Suprapubic skin (tissue), 4 donors: ENCODE data around the gene ZNF214.

Experiments used
- EP300 ChIP-seq: sonication (generic); formaldehyde crosslinking; IDR thresholded peaks from one replicate; pipeline ENCODE4 v1.6.1; 2017; ENCODE audit warnings: antibody characterized with exemption
- POLR2A ChIP-seq, 2 donors: fragments of 450-650 bp; IDR thresholded peaks; one replicate each; pipeline ENCODE4 v1.6.1; 2017; ENCODE audit warnings: antibody characterized with exemption in 2 of 2, mild to moderate bottlenecking in 2 of 2, moderate library complexity in 2 of 2
- POLR2AphosphoS5 ChIP-seq, 3 donors: sonication (generic); formaldehyde crosslinking; IDR thresholded peaks; one replicate each; pipeline ENCODE4 v1.6.1; 2017; ENCODE audit warnings: antibody characterized with exemption in 3 of 3
- TF ChIP-seq, protein P1 (sequence below), 2 donors: fragments of 200-600 bp in 1 of 2; fragments of 450-650 bp in 1 of 2; sonication (generic) in 1 of 2; IDR thresholded peaks; one replicate each; pipeline ENCODE4 v1.5.1; 2016 to 2019; ENCODE audit warnings: antibody characterized with exemption in 2 of 2, mild to moderate bottlenecking in 1 of 2, moderate library complexity in 1 of 2

GRCh38 chr11:7057641-7058040, 37.5 kb upstream of the ZNF214 start:
- no peak for TF ChIP-seq POLR2A (IDR thresholded peaks at IDR 0.05)
- TF ChIP-seq, protein P1, sequence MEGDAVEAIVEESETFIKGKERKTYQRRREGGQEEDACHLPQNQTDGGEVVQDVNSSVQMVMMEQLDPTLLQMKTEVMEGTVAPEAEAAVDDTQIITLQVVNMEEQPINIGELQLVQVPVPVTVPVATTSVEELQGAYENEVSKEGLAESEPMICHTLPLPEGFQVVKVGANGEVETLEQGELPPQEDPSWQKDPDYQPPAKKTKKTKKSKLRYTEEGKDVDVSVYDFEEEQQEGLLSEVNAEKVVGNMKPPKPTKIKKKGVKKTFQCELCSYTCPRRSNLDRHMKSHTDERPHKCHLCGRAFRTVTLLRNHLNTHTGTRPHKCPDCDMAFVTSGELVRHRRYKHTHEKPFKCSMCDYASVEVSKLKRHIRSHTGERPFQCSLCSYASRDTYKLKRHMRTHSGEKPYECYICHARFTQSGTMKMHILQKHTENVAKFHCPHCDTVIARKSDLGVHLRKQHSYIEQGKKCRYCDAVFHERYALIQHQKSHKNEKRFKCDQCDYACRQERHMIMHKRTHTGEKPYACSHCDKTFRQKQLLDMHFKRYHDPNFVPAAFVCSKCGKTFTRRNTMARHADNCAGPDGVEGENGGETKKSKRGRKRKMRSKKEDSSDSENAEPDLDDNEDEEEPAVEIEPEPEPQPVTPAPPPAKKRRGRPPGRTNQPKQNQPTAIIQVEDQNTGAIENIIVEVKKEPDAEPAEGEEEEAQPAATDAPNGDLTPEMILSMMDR (IDR thresholded peaks at IDR 0.05): no peak
- TF ChIP-seq POLR2AphosphoS5 (IDR thresholded peaks at IDR 0.05): no peak
- no peak for TF ChIP-seq EP300
